HTERT RPE-1 (cell line): ENCODE measurements around the gene LIF.

Experiments used
- in situ Hi-C: fragments of 300-500 bp; cut with MboI; formaldehyde crosslinking; loops from 4 replicates; pipeline ENCODE4 v1.14.3; 2020; ENCODE audit warnings: low sequenced_read_pairs

The LIF gene

DNA sequence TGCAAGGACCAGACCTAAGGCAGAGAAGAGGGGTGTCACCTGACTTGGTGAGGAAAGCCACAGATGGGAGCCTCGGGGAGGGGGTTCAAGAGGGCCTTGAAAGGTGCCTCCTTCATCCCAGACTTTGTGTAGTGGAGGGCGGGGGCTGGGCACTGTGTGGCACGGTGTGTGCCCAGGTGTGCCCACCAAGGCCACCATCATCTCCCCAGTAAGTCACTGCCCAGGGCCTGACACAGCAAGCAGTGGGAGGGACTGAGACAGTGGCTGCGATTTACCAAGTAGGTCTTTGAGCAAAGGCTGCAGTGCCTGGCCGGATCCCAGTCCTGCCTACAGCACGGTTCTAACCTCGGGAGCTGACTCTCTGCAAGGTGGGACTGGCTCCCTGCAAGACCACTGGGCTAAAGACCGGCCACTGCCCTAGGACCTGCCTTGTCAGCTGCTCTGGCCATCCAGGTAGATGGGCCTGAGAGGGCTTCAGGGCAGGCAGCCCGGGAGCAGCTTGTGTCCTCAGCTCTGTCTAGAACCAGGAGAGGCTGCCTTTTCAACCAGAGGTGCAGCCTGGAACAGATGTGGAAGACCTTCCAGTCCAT is 18.7 kb upstream of the LIF start:
- in situ Hi-C loops: no loop called here

DNA sequence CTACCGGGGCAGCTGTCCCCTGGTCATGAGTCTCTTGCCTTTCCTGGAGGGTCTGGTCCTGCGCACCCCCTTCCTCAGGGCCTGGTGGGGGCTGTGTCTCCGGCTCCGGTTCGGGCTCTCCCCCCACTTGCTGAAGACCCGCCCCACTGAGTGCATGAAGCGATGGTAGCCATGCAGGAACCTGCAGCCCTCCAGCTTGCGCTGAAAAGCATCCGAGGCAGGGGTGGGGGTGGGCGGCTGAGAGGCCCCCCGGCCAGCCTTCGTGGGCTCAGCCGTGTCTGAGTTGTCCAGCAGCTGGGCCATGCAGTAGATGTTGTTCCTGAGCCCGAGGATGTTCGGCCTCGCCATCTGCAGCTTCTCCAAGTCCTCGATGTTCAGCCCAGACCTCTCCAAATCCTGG is 17.3 kb upstream of the LIF start:
- in situ Hi-C loops: no loop called here

DNA sequence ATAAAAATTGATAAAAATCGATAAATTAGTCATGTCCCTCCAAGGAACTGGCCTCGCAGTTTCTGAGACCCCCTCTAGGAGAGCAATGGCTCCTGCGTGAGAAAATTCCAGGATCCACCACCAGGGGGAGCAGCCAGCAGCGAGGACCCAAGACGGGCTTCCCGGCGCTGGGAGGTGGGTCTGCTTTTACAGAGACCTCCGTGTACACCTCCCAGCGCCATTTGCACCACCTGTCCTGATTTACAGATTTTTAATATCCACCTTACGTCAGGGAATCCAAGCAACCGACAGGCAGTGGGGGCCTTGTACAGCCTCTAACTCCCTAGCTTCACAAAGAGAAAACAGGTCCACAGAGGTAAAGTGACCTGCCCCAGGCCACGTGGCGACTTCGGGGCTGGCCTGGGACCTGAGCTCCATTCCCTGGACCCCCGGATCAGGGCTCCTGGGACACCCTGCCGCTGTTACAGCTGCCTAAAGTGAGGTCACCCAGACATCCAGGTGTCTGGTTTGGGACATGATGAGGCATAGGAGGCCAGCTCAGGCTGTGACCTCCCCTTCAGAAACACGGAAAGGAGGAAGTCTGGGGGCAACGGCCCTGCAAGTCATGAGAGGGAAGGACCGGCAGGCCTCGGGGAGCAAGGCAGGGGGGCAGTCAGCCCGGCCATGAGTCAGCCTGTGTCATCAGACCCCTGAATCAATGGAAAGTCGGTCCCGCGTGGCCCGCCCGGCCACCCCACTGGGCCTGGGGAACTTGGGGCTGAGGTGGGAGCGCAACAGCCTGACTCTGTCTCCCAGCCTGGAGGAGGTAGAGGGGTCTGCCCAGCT is 16.6 kb upstream of the LIF start:
- in situ Hi-C loops: no loop called here

DNA sequence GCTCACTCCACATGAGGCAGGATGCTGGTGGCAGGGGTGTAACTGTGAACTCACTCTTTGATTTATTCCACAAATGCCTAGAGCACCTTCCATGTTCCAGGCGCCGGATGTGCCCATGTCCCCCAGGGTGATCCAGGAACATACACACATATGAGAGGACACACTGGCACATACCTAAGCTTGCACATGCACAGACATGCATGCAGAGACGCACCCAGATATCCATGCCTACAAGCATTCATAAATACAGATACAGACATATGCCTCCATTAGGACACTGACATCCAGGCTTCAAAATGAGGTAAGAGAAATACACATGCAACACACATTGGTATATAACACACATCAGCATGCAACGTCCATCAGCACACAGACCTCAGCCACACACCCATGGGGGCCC is 15.6 kb upstream of the LIF start:
- in situ Hi-C loops: no loop called here

DNA sequence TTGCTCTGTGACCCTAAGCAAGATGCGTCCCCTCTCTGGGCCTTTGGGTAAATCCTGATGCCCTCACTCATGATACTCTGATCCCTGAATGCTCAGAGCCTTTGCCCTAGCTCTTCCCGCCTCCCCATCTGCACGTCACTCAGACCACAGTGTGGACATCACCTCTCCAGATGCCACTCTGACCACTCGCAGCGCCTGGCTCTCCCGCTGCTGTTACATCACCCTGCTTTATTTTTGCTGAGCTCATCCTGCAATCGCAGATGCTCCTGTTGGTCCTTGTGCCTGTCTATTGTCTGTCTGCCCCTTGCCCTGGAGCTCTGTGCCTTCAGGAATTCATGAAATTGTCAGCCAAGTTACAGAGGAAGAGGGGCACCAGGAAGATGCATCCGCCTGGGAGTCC is 14.6 kb upstream of the LIF start:
- in situ Hi-C loops: no loop called here

DNA sequence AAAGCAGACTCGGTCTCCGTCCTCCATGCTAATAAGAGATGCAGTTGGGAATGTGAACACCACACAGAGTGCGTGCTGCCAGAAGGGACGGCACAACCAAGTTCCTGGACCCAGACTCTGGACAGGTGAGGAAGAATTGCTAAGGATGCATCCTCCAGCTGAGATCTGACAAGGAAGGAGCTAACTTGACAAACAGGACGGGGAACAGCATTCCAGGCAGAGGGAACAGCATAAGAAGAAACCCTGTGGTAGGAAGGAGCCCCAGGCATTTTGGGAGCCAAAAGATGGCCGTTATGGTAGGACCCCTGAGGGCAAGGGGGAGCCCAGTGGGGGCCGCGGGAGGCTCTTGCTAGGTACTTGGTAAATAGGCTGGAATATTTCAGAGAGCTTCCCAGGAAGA is 14.1 kb upstream of the LIF start:
- in situ Hi-C loops: no loop called here

DNA sequence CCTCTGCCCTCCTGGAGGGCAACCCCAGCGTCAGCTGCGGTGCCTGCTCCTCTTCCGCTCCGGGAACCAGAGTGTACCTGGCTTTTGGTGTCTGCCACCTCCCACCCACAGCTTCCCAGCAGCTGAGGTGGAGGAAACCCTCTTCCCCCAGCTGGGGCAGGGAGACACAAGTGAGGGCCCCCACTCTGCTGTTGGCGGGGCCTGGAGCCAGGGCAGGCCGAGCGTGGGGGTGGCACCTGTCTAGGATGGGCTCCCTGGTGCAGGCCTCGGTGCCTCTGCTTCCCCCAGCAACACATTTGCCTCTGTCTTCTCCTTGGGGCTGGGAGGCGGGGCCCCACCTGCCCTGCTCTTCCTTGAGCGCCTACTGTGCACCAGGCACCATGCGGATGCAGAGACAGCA is 13.7 kb upstream of the LIF start:
- in situ Hi-C loops: no loop called here

DNA sequence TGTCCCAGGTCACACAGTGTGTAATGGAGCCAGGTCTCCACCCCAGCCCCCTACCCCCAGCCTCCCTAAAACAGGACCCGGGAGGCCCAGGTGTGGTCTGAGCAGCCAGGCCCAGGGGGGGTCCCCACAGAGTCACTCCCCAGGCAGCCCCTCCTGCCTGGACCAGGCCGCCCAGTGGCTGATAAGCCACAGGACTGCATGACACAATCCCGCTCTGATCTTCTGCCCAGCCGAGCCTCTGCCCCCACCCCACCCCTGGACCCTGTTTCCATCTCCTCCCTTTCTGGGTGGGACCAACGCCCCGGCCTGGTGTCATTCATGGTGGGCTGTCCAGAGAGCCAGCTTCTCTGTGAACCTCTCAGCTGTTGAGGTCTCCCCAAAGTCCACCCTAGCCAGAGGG is 7.8 kb upstream of the LIF start:
- in situ Hi-C loops: no loop called here

DNA sequence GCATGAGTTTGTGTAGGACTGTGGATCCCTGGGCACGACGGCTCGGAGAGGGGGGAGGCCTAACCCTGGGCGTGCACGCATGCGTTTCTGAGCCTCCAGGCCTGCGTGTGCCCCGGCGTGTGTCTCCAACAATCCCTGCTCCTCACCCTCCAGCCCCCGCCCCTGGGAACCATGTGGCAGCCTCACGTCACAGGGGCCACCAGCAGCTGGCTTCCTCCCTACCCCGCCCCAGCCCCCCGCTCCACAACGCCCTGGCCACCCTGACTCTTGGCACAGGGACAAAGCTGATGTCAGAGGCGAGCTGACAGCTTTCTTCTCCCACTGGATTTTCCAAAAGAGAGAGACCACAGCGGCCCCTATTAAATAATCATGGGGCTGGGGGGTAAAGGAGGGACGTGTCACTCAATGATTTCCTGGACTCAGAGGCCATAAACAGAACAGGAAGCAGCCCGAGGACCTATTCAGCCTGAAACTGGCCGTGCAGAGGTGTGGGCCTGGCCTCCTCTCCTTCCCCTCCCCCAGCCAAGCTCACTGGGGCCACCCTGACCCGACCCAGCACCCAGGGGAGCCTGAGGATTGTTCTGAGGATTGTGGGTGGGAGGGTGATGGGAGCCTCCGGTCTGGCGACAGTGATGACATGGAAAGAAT is 6.8 kb upstream of the LIF start:
- in situ Hi-C loops: no loop called here

DNA sequence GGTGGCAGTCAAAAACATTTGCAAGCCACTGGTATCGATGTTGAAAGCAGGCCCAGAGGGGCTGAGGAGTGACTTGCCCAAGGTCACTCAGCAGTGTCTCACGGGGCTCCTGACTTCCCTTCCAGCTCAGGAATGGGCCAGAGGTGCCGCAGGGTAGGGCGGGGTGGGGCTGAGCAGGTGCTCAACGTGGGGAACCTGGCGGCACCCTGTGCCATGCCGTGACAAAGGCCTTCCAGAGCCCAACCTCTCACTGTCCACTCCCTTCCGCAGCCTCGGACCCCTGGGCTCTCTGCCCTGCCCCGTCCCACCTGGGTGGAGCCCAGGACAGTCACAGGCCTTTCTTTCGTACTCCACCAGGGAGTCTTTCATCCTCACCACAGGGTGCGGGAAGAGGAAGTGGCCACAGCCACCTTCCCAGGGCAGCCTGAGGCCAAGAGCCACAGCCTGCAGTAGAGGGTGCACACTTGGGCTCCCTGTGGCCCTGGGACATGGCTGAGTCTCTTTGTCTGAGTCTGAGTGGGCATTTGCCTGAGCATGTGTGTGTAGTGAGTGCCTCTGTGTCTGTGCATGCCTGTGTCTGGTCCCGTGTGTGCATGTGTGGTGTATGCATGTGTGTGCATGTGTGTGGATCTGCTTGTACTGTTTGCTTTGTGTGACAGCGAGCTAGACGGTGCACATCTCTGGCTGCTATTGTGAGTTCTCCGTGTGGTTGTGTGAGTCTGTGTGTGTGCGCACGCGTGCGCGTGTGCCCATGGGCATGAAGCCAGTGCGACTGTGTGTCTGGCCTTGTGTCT is 6.0 kb upstream of the LIF start:
- in situ Hi-C loops: no loop called here

DNA sequence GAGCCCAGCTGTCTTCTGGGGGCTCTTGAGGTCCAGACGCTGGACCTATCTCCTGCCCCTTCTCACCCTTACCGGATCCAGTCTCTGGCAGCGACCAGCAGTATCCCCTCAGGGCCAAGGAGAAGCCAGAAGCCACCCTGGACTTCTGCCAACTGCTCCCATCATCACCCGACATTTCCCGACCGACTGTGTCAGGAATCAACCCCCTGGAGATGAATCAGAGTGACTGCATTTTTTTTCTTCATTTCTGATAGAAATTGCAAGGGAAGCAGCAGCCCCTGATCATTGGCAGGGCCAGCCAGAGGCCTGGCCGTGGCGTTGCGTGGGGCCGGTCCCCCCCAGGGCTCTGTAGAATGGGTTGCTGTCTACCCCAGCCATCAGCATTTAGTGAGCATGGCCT is 5.2 kb upstream of the LIF start:
- in situ Hi-C loops: no loop called here

DNA sequence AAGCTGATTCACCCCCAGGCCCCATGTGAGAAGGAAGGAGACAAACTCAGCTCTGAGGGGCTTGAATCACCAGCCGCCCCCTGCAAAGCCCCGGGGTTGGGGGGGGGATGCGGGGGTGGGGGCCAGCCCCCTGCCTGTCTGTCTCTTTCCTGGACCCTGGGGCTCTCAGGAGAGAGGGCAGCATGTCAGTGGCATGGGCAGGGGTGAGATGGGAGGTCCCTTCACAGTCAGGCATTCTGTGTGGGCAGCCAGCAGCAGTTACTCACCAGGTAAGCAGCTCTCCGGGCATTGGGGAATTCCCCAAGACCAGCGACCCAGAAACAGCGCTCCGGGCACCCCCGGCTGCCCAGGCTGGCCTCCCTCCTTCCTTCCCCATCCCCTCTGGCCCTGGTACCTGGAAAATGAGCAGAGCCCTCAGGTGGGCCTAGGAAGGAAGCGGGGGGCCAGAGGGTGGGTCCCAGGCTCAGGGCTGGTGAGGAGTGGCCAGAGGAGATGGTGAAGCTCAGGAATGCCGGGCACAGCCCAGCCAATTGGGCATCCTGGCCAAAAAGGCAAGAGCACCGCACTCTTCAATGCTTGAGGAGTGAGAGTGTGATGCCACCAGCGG is 4.2 kb upstream of the LIF start:
- in situ Hi-C loops: no loop called here

DNA sequence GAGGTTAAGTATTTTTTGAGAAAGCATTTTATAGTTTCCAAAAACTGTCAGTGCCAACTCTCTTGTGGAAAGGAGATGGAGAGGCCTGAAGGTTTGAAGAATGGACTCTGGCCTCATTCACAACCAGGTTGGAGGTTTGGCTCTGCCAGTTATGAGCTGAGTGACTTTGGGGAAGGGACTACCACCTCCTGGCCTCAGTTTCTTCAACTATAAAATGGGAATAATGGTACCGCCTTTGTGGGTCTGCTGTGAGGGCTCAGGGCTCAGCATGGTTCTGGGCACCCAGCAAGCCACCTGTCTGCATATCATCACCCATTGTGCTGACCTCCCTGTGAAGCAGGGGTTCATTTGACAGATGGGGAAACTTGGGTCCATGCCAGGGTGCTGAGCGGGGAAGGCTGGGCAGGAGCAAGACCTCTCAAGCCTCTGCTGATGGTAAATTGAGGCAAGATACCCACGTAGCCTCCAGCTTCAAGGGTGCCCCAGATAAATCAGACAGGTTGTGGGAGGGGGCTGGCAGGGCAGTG is 3.5 kb upstream of the LIF start:
- in situ Hi-C loops: no loop called here

DNA sequence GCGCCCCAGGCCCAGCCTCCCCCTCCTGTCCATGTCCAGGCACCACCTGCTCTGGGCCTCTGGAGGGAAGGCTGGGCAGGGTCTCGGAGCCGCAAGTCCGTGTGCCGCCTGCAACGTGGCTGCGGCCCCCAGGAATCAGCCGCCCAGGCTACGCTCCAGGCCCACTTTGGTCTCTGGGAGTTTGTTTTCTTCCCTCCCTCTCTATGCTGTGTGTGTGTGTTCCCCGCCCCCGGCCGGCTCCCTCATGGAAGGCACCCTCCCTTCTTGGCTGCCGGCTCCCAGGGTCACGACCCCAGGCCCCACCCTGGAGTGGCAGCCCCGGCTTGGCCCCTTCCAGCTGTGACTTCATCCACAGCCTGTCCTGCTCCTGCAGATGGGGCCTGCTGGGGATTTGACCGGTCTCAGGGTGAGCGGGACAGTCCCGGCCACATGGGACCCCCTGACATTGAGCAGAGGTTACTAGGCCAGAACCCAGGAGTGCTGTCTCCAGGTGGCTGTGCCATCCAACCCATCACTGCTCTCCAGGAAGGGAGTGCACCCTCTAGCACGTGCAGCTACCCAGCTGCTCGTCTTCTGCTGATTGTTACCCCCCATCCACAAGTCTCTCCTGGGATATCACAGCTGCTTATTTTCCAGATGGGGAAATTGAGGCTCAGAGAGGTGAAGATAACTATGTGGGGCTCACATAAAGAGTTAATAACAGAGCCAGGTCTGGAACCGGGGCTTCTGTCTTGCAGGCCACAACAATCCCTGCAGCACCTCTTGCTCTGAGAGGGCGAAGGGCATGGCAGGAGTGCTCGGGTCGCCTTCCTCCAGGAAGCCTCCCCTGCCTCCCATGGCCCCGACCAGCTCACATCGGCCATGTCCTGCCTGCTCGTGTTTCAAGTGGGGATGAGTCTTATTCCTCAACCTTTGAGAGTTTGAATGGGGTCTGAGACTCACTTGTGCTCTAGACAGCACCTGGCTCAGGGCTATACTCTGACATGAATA is 2.8 kb upstream of the LIF start:
- in situ Hi-C loops: no loop called here

DNA sequence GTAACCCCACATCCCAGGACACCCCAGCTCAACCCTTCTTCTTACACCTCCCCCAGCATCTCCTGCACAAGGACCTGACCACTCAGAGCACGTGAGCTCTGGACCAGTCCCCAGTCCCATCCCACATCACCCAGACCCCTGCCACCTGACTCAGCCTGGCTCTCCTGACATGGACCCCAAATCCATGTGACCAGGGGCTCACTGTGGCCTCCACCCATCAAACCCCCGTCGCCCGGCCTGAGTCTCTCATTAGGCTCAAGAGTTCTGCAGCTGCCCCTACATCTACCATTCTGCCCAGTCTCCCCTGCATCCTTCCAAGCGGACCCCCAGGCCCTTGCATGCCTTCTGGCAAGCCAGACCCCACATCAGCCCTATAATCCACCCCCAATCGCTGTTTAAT is 1.9 kb upstream of the LIF start:
- in situ Hi-C loops: no loop called here

DNA sequence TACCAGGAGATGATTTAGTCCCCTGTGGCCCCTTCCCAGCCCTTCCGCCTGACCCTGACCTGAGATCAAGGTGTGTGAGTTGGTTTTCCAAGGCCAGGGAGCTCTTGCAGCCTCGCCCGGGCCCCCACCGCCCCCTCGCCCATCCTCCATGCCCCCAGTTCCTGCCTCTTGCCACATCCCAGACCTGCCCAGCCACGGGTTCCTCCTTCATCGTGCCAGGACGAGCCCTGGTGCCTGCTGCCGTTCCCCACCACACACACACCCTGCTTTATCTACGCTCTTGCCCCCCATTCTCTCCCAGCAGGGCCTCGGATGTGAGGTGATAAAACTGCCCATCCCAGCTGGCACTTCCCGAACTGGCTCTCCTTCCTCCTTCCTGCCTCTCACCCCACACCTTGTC is 1.4 kb upstream of the LIF start:
- in situ Hi-C loops: no loop called here

DNA sequence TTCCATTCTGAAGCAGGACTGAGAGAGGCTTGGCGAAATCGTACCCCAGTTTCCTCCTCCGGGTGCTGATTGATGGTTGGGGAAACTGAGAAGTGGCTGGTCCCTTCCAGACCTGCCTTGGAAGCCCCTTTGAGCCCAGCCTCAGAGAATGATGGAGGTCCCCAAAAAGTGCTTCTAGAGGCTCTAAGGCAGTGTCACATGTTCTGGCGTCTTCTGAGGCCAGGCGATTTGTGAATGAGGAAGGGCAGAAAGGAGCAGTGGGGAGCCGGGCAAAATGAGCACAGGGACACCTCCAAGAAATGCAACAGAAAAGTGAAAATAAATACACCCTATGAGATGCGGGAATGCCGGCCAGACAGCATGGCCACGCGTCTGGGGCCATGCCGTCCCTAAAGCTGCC is 1.0 kb upstream of the LIF start:
- in situ Hi-C loops: no loop called here

DNA sequence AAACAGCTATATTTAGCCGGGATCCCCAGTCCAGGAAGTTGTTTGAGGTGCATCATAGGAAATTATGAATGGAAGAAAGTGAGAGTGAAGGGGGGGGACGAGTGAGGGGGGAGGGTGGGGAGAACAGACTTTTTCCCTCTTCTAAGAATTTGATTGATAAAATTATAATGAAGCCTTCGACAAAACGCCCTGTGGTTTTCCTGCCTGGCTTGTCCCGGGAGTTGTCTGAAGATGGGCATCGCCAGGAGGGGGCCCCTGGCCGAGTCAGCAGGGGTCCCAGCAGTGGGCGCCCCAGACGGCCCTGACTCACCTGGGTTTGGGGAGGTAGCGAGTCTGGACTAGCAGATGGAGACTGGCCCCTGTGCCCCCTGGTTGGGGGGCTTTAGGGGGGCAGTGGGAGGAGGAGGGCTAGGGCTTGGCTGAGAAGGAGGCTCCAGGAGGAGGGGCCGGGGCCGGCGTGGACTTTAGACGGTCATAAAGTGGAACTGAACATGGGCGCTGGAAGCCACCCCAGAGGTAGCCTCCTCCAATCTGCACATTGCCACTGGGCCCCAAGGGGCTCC is 336 bp upstream of the LIF start:
- in situ Hi-C loops: no loop called here

DNA sequence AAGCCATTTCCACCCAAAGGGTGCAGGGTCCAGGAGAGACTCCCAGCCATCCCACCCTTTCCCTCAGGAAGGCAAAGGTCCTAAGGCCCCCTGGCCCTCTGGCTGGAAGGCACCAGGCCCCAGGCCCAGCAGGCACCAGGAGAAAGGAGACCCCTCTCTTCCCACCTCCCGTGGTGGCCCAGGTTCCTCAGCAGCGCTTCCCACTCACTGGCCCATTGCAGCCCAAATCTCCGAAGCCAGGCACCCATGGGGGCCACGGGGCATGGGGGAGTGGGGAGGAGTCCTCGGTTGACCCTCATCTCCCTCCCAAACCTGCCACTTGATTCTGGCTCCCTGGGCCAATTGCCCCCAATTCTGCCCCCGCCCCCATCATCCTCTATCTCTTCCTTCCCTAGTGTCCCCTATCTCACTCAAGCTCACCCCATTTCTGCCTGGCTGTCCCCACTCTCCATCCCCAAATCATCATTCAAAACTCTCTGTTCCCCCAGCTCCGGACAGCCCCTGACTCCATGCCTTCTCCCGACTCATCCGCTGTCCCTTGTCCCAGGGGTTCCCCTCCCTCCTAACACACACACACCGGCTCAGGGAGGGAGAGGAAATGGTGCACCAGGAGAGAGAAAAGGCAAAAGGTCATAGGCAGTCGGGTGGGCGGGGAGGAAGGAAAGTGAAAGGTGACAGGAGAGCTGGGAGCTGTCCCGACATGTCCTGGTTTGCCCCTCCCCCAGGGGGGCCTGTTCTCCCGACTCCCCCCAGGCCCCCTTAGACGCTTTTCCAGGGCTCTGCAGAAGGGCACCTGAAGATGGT is 1.2 kb downstream of the LIF start:
- in situ Hi-C loops: no loop called here
